H7 (cell line): ENCODE data around the gene MEDAG. TPM values are rescaled to one million over a fixed set of nuclear protein-coding genes. Genes with fewer than 3 reads are reported as not detected.
A peak's percentile ranks its signal among the peaks of the same experiment; 100 is the strongest.

Experiments used
- DNase-seq: peaks from one replicate; pipeline ENCODE4 v3.0.0; 2012
- H3K27me3 ChIP-seq: 2 replicates; pipeline ENCODE4 v1.6.0; 2011; ENCODE audit warnings: mild to moderate bottlenecking, low read length; ENCODE audit not compliant: control insufficient read depth, insufficient read depth
- H3K36me3 ChIP-seq: replicated peaks from 2 replicates; pipeline ENCODE4 v1.5.1; 2011; ENCODE audit warnings: low read length; ENCODE audit not compliant: control insufficient read depth, insufficient read depth
- H3K4me3 ChIP-seq: 2 replicates; pipeline ENCODE4 v1.5.1; 2011; ENCODE audit warnings: low read depth, mild to moderate bottlenecking, control low read depth, low read length, moderate library complexity; ENCODE audit not compliant: insufficient read depth
- total RNA-seq: library from RNA; depleted of rRNA; stranded (reverse); fragments of >200 nt; shearing (Covaris generic); gene quantifications from 2 replicates; pipeline ENCODE4 v1.2.3, GENCODE V29; 2014

MEDAG gene
- total RNA-seq, 1 experiment from 2014 or later = 1.9 TPM

GRCh38 chr13:30869491-30869890 is 36.6 kb upstream of the MEDAG start:
- H3K36me3 ChIP-seq = no peaks in the 10 kb centered on the region
- H3K27me3 ChIP-seq = no peaks in the 10 kb centered on the region
- DNase-seq = no peak
- H3K4me3 ChIP-seq = no peak overlapping the region

GRCh38 chr13:30870049-30870884 is 35.8 kb upstream of the MEDAG start:
- H3K4me3 ChIP-seq = peak overlapping the region; percentile 24
- H3K27me3 ChIP-seq = no peaks in the 10 kb centered on the region
- DNase-seq = peak; percentile 82
- H3K36me3 ChIP-seq = no peaks in the 10 kb centered on the region

GRCh38 chr13:30870916-30871587 is 35.0 kb upstream of the MEDAG start:
- peak overlapping the region; percentile 24; the same call in 1 of the 2 replicates for H3K4me3 ChIP-seq
- H3K36me3 ChIP-seq = no peaks in the 10 kb centered on the region
- DNase-seq = peak; percentile 68
- no peaks in the 10 kb centered on the region for H3K27me3 ChIP-seq

- DNase-seq = no peak
- H3K36me3 ChIP-seq = no peaks in the 10 kb centered on the region
- H3K4me3 ChIP-seq = no peak overlapping the region
- no peaks in the 10 kb centered on the region for H3K27me3 ChIP-seq
These were observed 34.3 kb upstream of the MEDAG start for GRCh38 chr13:30871588-30872275.

GRCh38 chr13:30872276-30872594 is 33.8 kb upstream of the MEDAG start:
- Histone ChIP-seq H3K27me3 (no peaks in the 10 kb centered on the region), H3K4me3 (no peak overlapping the region), H3K36me3 (no peaks in the 10 kb centered on the region)
- no peak for DNase-seq

- Histone ChIP-seq H3K27me3 (no peaks in the 10 kb centered on the region), H3K36me3 (no peaks in the 10 kb centered on the region), H3K4me3 (no peak overlapping the region)
- peak; percentile 78 for DNase-seq
These were observed 33.2 kb upstream of the MEDAG start for GRCh38 chr13:30872685-30873461.

GRCh38 chr13:30873499-30873898 is 32.6 kb upstream of the MEDAG start:
- Histone ChIP-seq H3K36me3 (no peaks in the 10 kb centered on the region), H3K27me3 (no peaks in the 10 kb centered on the region), H3K4me3 (no peak overlapping the region)
- peak; percentile 23 for DNase-seq

GRCh38 chr13:30874111-30874510 is 32.0 kb upstream of the MEDAG start:
- Histone ChIP-seq H3K27me3 (no peaks in the 10 kb centered on the region), H3K4me3 (no peak overlapping the region), H3K36me3 (no peaks in the 10 kb centered on the region)
- DNase-seq = no peak

- DNase-seq = no peak
- H3K27me3 ChIP-seq = no peaks in the 10 kb centered on the region
- H3K36me3 ChIP-seq = no peaks in the 10 kb centered on the region
- H3K4me3 ChIP-seq = no peak overlapping the region
These were observed 31.5 kb upstream of the MEDAG start for GRCh38 chr13:30874561-30874960.

GRCh38 chr13:30877335-30877734 is 28.7 kb upstream of the MEDAG start:
- DNase-seq = no peak

GRCh38 chr13:30880151-30880855 is 25.8 kb upstream of the MEDAG start:
- Histone ChIP-seq H3K4me3 (no peak overlapping the region), H3K27me3 (no peaks in the 10 kb centered on the region), H3K36me3 (no peaks in the 10 kb centered on the region; the same call in 1 of the 2 replicates)
- no peak for DNase-seq

More at GRCh38 chr13:30877335-30877734, 28.7 kb upstream of the MEDAG start:
- Histone ChIP-seq H3K36me3 (no peaks in the 10 kb centered on the region), H3K27me3 (no peaks in the 10 kb centered on the region), H3K4me3 (no peak overlapping the region)

- Histone ChIP-seq H3K36me3 (no peaks in the 10 kb centered on the region; the same call in 1 of the 2 replicates), H3K27me3 (no peaks in the 10 kb centered on the region), H3K4me3 (no peak overlapping the region)
- no peak for DNase-seq
These were observed 25.3 kb upstream of the MEDAG start for GRCh38 chr13:30880856-30881155.

GRCh38 chr13:30881191-30881651 is 24.9 kb upstream of the MEDAG start:
- DNase-seq = no peak
- Histone ChIP-seq H3K27me3 (no peaks in the 10 kb centered on the region), H3K36me3 (no peaks in the 10 kb centered on the region; the same call in 1 of the 2 replicates), H3K4me3 (no peak overlapping the region)
